Endothelial cell of umbilical vein (primary cell): ENCODE results near the gene SKIDA1. TPM values are rescaled to one million over a fixed set of nuclear protein-coding genes. Genes with fewer than 3 reads are reported as not detected.
A peak's percentile ranks its signal among the peaks of the same experiment; 100 is the strongest.

Source experiments
- BruUV-seq: library from RNA; stranded (reverse); fragments of 400-500 nt; replicated peaks from 2 replicates; lab custom pipeline; 2021; lab: Mats Ljungman, UMichigan
- CTCF ChIA-PET: fragments of 300-600, 350-600 bp; sonication (Branson Sonifier 250); formaldehyde crosslinking; loops from one replicate; lab custom pipeline; 2021; ENCODE audit warnings: antibody characterized with exemption, inconsistent platforms; lab: Charles Lee
- POLR2A ChIA-PET: fragments of 300-600, 350-600 bp; sonication (Branson Sonifier 250); formaldehyde crosslinking; loops from one replicate; lab custom pipeline; 2021; ENCODE audit warnings: antibody characterized with exemption, inconsistent platforms; lab: Charles Lee
- DNase-seq: peaks from one replicate; pipeline ENCODE4 v3.0.0-alpha.2; 2011; ENCODE audit warnings: low read depth, low spot score
- FAIRE-seq: peaks from 2 replicates; lab custom pipeline; 2011; peaks lifted over from hg19 to GRCh38; lab: Jason Lieb, UNC
- H2AFZ ChIP-seq: 2 replicates; pipeline ENCODE4 v1.6.0; 2012; ENCODE audit warnings: low read depth, low read length, control low read depth, inconsistent platforms
- H3K27ac ChIP-seq: 2 replicates; pipeline ENCODE4 v1.5.1; 2011; ENCODE audit warnings: low read depth, mild to moderate bottlenecking, control low read depth, low read length, moderate library complexity; ENCODE audit not compliant: insufficient read depth
- H3K27me3 ChIP-seq, 2 experiments: 2 replicates each; pipeline versions ENCODE4 v1.6.0 to v1.6.1; 2011; ENCODE audit warnings: low read length in 2 of 2, mixed read lengths in 1 of 2; ENCODE audit not compliant: control insufficient read depth in 2 of 2, insufficient read depth in 2 of 2
- H3K36me3 ChIP-seq, 2 experiments: 2 replicates in 1 of 2; 3 replicates in 1 of 2; pipeline ENCODE4 v1.5.1; 2011; ENCODE audit warnings: low read length in 2 of 2, mild to moderate bottlenecking in 1 of 2, moderate library complexity in 1 of 2; ENCODE audit not compliant: control insufficient read depth in 2 of 2, insufficient read depth in 2 of 2; ENCODE audit errors: extremely low read depth in 1 of 2
- H3K4me1 ChIP-seq: 3 replicates; pipeline ENCODE4 v1.5.1; 2011; ENCODE audit warnings: mild to moderate bottlenecking, low read length; ENCODE audit not compliant: control insufficient read depth, insufficient read depth; ENCODE audit errors: extremely low read depth
- H3K4me2 ChIP-seq: 2 replicates; pipeline ENCODE4 v1.6.1; 2011; ENCODE audit warnings: low read length, control low read depth, mixed read lengths; ENCODE audit not compliant: insufficient read depth
- H3K4me3 ChIP-seq, 3 experiments: fragments of 200-600 bp in 1 of 3; sonication (generic), shearing (Covaris generic) in 1 of 3; replicated peaks in 1 of 3; 2 replicates each; pipeline ENCODE4 v1.5.1; 2011 to 2016; ENCODE audit warnings: control low read depth in 3 of 3, low read length in 3 of 3, mild to moderate bottlenecking in 2 of 3, inconsistent platforms in 1 of 3, low read depth in 1 of 3, moderate library complexity in 1 of 3; ENCODE audit not compliant: insufficient read depth in 1 of 3
- H3K79me2 ChIP-seq: 2 replicates; pipeline ENCODE4 v1.6.0; 2012; ENCODE audit warnings: low read length, inconsistent platforms; ENCODE audit not compliant: control insufficient read depth, insufficient read depth
- H3K9ac ChIP-seq: replicated peaks from 2 replicates; pipeline ENCODE3; 2011; ENCODE audit warnings: low read length, control low read depth; ENCODE audit not compliant: insufficient read depth; ENCODE audit errors: extremely low read depth
- H3K9me1 ChIP-seq: replicated peaks from 3 replicates; pipeline ENCODE4 v1.6.0; 2011; ENCODE audit warnings: mild to moderate bottlenecking, low read length; ENCODE audit not compliant: control insufficient read depth, insufficient read depth; ENCODE audit errors: extremely low read depth
- H3K9me3 ChIP-seq: replicated peaks from 2 replicates; pipeline ENCODE4 v1.5.1; 2012; ENCODE audit warnings: low read length, inconsistent platforms; ENCODE audit not compliant: control insufficient read depth, insufficient read depth
- H4K20me1 ChIP-seq: replicated peaks from 2 replicates; pipeline ENCODE3; 2011; ENCODE audit warnings: mild to moderate bottlenecking, low read length; ENCODE audit not compliant: control insufficient read depth, insufficient read depth; ENCODE audit errors: extremely low read depth
- GATA2 ChIP-seq: IDR thresholded peaks from 2 replicates; pipeline ENCODE4 v1.7.0; 2011; ENCODE audit warnings: low read depth, mild to moderate bottlenecking, moderate library complexity, mixed read lengths, low read length; ENCODE audit not compliant: insufficient read length, insufficient read depth
- JUN ChIP-seq: IDR thresholded peaks from 2 replicates; pipeline ENCODE4 v1.6.1; 2011; ENCODE audit warnings: borderline replicate concordance, low read depth; ENCODE audit not compliant: insufficient read length, insufficient read depth
- POLR2AphosphoS5 ChIP-seq: IDR thresholded peaks from 2 replicates; pipeline ENCODE4 v1.6.1; 2012; ENCODE audit warnings: low read depth, mild to moderate bottlenecking, control low read depth, low read length, moderate library complexity; ENCODE audit not compliant: insufficient read depth
- dilution Hi-C: fragments of 300-500 bp; cut with MboI; formaldehyde crosslinking; loops from one replicate; pipeline ENCODE4 v1.15.0; 2019; ENCODE audit warnings: low sequenced_read_pairs; ENCODE audit not compliant: extremely low pct_ligation_motif_present
- intact Hi-C: fragments of 100-400 bp; cut with micrococcal nuclease; formaldehyde crosslinking; loops from one replicate; pipeline ENCODE4 v1.10.0; 2022
- polyA plus RNA-seq, 4 experiments: library from polyadenylated mRNA; depleted of rRNA in 3 of 4; stranded (reverse) in 3 of 4; unstranded in 1 of 4; fragments of >200 nt; gene quantifications; 2 replicates each; pipeline versions ENCODE4 v1.2.1 to v1.2.3, GENCODE V29; 2011 to 2012; ENCODE audit warnings: missing spikeins in 1 of 4
- total RNA-seq: library from RNA; stranded (reverse); gene quantifications from 2 replicates; pipeline ENCODE4 v1.2.3, GENCODE V29; 2021
- TF ChIP-seq, protein P1 (sequence below): IDR thresholded peaks from 2 replicates; pipeline ENCODE4 v1.6.1; 2011; ENCODE audit not compliant: insufficient read depth, insufficient read length

SKIDA1 gene
- total and polyA plus RNA-seq, 2 donors (not counting 3 experiments of a cell fraction or from before 2014, with no cell fraction given): 0.21 to 0.71 TPM

GRCh38 chr10:21526860-21527597 is 1.5 kb upstream of the SKIDA1 start:
- no peaks in the 10 kb centered on the region for H3K9me1 ChIP-seq
- DNase-seq (peak; percentile 78), FAIRE-seq (no peak)
- peak overlapping the region; percentile 97 for H3K27ac ChIP-seq
- intact Hi-C loops (loop anchor here (1.0 to 10.0 kb wide), 9 partner anchors 7 to 798 kb away; partner anchors contain the start of genes BMI1 and MLLT10), dilution Hi-C loops (no loop called here)
- H3K4me3 ChIP-seq: peak overlapping the region; percentile 48 to 78 (median 73)
- no peaks in the 10 kb centered on the region for H3K79me2 ChIP-seq
- no peaks in the 10 kb centered on the region for H3K9me3 ChIP-seq
- peak overlapping the region; percentile 99 for H3K9ac ChIP-seq
- BruUV-seq: TSS peak; percentile 93
- no peaks in the 10 kb centered on the region for H3K36me3 ChIP-seq
- peak overlapping the region; percentile 53 for H2AFZ ChIP-seq
- H4K20me1 ChIP-seq: no peaks in the 10 kb centered on the region
- H3K27me3 ChIP-seq: no peaks in the 10 kb centered on the region
- TF ChIP-seq, protein P1, sequence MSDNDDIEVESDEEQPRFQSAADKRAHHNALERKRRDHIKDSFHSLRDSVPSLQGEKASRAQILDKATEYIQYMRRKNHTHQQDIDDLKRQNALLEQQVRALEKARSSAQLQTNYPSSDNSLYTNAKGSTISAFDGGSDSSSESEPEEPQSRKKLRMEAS: no peak
- TF ChIP-seq GATA2 (peak; percentile 40), POLR2AphosphoS5 (peak; percentile 91), JUN (no peak)
- CTCF ChIA-PET: interaction anchor here (0.7 to 3.1 kb wide), 8 partner anchors 8 to 447 kb away, joined by 3 to 38 read pairs (median 5); no protein-coding TSS in a partner anchor
- peak overlapping the region; percentile 100 for H3K4me2 ChIP-seq
- peaks cover 29% of the 10 kb centered on the region for H3K4me1 ChIP-seq
- POLR2A ChIA-PET: interaction anchor here (0.9 to 2.2 kb wide), 2 partner anchors 31 to 813 kb away, joined by 4 to 11 read pairs; no protein-coding TSS in a partner anchor
